HG03571 (cell line): ENCODE measurements around the gene FOXP3.

Experiments
- ATAC-seq: cut with Tn5 transposase; IDR thresholded peaks from one replicate; pipeline ENCODE4 v1.9.1; 2021; ENCODE audit not compliant: unreplicated experiment

FOXP3 gene

DNA sequence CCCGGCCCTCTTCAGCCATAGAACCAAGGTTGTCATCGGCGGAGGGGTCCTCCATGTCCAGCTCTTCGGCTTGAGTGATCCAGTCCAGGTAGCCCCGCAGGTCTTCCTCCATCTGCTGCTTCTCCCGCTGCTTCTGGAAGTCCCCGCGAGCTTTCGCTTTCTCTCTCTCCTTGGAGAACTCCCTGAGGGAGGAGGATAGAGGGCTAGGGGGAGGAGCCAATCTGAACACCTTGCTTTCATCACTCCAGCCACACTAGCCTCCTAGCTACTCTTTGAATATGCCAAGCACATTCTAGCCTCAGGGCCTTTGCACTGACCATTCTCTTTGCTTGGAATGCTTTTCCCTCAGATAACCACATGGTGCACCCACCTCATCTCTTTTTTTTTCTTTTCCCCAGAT is 37.6 kb downstream of the FOXP3 start:
- ATAC-seq, result no peak

DNA sequence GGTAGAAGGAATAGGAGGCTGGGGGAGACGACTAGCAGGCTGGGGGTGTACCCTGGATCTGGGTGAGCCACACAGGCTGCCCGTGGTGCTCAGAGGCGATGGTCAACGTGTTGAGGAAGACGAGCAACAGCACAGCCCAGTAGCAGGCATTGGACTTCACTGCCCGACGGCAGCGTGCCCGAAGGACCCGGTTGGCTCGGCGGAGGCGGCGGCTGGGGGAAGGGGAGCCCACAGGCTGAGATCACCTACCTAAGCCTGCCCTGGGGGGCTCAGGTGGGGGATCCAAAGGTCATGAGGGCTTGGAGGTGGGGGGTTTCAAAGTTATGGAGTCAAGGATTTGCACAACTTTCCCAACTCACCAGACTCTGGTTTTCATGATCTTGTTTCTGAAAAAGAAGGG is 38.7 kb downstream of the FOXP3 start:
- ATAC-seq, result no peak

GRCh38 chrX:49221868-49222267 is 42.6 kb downstream of the FOXP3 start:
- no peak for ATAC-seq

DNA sequence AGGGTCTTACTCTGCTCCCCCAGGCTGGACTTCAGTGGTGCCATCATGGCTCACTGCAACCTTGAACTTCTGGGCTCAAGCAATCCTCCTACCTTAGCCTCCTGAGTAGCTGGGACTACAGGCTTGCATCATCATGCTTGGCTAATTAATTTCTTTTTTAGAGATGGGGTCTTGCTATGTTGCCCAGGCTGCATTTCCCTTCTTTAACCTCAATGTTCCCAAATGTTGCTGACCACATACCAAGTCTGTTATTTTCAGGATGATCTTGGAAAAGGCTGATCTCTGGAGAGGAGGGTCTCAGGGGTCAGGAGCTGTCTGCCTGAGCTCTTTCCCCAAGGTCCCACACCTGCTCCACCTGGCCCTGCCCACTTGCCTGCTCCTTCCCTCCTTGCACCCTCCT is 44.4 kb downstream of the FOXP3 start:
- ATAC-seq, result no peak

DNA sequence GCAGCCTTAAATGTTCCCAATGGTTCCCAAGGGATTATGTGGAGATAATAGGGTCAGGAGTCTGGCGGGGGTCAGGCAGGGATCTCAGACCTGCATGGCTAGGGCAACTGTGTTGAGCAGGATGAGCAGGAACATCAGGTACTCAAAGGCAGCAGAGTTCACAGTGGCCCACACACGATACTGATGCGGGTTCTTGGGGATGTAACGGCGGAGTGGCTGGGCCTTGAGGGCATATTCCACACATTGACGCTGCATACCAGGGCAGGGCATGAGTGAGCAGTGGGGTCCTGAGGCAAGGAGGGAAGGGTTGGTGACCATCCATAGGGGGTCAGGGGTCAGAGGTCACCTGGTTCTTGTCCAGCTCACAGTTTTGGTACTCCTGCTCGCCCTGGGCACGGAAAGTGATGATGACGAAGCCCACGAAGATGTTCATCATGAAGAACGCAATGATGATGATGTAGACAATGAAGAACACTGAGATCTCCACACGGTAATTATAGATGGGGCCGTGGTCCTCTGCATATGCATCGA is 49.4 kb downstream of the FOXP3 start:
- ATAC-seq, result no peak

- no peak for ATAC-seq
Measured at GRCh38 chrX:49214416-49214815, 50.1 kb downstream of the FOXP3 start.

DNA sequence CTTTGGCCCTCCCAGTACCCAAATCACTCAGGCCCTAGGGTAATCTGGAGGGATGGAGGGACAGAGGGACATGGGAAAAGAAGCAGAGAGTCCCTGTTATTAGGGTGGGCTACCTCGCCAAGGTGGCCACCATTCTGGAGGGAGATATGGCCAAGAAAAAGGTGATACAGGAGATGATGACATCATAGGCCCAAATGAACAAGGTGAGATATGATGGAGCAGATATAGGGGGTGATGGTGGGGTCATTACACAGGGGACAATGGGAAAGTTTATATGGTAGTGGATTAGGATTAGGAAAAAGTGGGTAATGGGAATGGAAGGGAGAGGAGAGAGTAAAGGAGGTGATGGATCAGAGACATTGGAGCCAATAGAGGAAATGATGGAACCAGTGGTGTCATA is 51.6 kb downstream of the FOXP3 start:
- ATAC-seq, result no peak

GRCh38 chrX:49212209-49212608 is 52.3 kb downstream of the FOXP3 start:
- ATAC-seq, result no peak

- ATAC-seq, result no peak
Measured at GRCh38 chrX:49211074-49211473, 53.4 kb downstream of the FOXP3 start.

DNA sequence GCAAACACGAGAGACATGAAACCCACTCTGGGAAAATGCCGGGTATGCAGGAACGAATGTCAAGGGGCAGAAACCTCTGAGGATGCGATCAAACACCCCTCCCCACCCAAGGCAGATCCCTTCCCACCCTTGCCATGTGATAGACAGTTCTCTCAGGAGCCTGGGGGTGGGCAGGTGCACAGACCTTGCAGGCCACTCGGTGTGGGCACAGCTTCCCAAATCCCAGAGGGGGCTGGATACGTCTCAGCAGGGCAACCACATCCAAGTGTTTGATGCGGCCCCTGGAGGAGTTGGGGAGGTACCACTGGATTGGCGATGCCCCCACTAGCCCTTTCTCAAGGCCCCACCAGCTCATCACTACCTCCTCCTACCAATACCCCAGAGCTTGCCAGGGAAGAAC is 54.1 kb downstream of the FOXP3 start:
- ATAC-seq, result no peak

GRCh38 chrX:49209434-49210251 is 54.9 kb downstream of the FOXP3 start:
- no peak for ATAC-seq

DNA sequence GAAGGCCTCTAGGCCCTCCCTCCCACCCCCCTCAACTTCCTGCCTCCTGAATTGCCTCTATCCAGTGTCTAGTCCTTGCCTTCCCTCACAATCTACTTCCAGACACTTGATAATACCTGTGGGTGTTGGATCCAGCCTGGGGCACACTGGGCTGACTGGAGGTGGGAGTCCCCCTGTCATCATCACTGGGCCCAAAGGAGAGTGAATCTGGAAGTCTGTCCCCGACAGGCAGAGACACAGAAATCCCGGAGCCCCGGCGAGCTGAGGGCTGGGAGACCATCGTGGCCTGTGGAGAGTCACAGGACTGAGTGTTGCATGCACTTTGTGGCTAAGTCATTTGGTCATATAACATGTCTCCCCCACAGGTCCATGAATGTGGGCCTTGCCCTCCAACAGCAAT is 56.1 kb downstream of the FOXP3 start:
- ATAC-seq, result no peak

DNA sequence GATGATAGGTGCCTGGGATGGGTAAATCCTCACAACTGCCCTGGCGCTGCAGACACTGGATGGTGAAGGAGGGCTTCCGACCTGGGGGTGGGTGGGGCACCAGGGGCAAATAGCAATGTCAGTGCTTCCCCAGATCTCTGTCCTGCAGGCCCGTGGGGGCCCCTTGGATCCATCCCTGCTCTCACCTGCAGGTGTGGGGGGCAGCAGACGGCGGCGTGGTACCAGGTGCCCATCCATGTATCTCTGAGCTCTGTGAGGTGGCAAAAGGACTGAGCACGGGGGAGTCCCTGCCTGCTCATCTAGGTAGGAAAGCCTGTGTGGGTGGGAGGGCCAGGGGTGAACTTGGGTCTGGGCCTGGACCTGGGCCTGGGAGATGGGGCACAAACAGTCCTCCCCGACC is 58.0 kb downstream of the FOXP3 start:
- ATAC-seq, result no peak

- ATAC-seq, result no peak
Measured at GRCh38 chrX:49205443-49205842, 59.1 kb downstream of the FOXP3 start.

DNA sequence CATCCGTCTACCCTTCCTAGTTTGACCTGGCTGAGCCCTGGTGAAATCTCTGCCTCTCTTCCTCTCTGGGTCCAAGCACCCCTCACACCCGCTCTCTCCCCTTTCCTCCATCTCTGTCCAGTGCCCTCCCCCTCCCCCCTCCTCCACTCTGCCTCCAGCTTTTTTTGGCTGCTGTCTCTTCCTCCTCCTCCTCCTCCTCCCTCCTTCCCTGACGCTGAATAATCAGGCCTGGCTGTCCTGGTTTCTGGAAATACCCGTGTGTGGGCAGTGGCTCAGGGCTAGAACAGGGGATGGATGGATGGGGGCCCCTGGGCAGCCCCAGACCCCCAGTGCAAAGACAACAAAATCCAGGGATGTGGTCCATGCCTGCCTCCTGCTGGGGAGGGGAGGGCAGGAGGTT is 59.8 kb downstream of the FOXP3 start:
- ATAC-seq, result no peak

GRCh38 chrX:49204017-49204416 is 60.5 kb downstream of the FOXP3 start:
- no peak for ATAC-seq

DNA sequence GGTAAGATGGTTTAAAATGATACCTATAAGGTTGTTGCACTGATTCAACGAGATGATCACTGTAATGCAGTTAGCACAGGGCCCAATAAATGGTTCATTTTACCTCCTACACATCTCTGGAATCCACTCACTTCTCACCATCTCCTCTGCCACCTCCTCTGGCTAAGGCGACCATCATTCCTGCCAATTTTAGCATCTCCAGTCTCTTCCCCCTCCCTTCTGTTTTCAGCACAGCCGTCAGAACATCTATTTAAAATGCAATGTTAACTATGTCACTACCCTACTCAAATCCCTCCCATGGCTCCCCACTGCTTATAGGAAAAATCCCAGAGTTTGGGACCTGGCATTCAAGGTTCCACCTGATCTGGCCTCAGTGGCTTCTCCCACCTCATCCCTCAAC is 61.0 kb downstream of the FOXP3 start:
- ATAC-seq, result no peak

DNA sequence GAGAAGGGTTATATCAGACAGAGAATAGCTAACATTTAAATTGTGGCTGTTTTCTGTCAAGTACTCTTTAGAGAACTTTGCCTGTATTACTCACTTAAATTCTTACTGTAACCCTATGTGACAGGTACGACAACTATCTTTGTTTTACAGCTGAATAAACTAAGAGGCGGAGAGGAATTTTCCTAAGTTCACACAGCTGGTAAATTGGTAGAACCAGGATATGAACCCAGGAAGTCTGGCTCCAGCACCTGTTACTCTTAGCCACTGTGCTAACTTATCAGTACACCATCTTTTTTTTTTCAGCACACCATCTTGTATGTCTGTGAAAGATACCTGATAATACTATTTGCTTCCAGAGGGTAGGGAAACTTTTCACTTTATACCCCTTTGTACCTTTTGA is 62.5 kb downstream of the FOXP3 start:
- ATAC-seq, result no peak
